ENCODE data around the gene CAPZB.

The CAPZB gene

GRCh38 chr1:19382222-19382621 lies 103.1 kb downstream of the CAPZB start:
- H3K27ac Mint-ChIP-seq = peak overlapping the region; percentile 28
- H3K27me3 Mint-ChIP-seq = no peaks in the 10 kb centered on the region
- no peak overlapping the region for H3K4me3 Mint-ChIP-seq
- no peaks in the 10 kb centered on the region for H3K9me3 Mint-ChIP-seq (ENCODE audit: low read depth)
- H3K36me3 Mint-ChIP-seq = peaks cover 7% of the 10 kb centered on the region
- peaks cover 24% of the 10 kb centered on the region for H3K4me1 Mint-ChIP-seq (ENCODE audit: low read depth)

DNA sequence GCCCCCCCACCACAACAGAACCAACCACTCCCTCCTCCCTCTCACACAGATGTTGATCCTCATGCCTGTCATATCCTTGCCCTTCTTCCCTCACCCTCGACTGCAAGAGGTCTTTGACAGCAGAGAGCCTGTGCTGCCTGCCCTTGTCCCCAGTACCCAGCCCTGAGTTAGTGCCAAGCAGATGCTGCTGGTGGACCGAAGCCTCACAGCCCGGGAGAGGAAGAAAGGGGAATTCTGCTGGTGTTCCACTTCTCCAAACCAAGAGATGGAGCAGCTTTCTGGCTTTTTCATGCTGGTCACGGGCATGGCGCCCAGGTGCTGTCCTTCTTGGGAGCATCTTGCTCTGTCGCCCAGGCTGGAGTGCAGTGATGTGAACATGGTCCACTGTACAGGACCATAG lies 104.1 kb downstream of the CAPZB start:
- H3K27ac Mint-ChIP-seq = no peak overlapping the region

GRCh38 chr1:19377812-19378718 lies 107.3 kb downstream of the CAPZB start:
- H3K27ac Mint-ChIP-seq = peak overlapping the region; percentile 77
- H3K9me3 Mint-ChIP-seq (ENCODE audit: low read depth) = no peaks in the 10 kb centered on the region
- H3K4me3 Mint-ChIP-seq = no peak overlapping the region
- H3K4me1 Mint-ChIP-seq (ENCODE audit: low read depth) = peaks cover 23% of the 10 kb centered on the region
- no peaks in the 10 kb centered on the region for H3K27me3 Mint-ChIP-seq
- peaks cover 5% of the 10 kb centered on the region for H3K36me3 Mint-ChIP-seq

More for the DNA sequence above, 104.1 kb downstream of the CAPZB start:
- Mint-ChIP-seq H3K36me3 (peaks cover 10% of the 10 kb centered on the region), H3K27me3 (no peaks in the 10 kb centered on the region), H3K4me3 (no peak overlapping the region), H3K4me1 (ENCODE audit: low read depth) (peaks cover 29% of the 10 kb centered on the region), H3K9me3 (ENCODE audit: low read depth) (no peaks in the 10 kb centered on the region)

GRCh38 chr1:19376428-19377372 lies 108.6 kb downstream of the CAPZB start:
- no peaks in the 10 kb centered on the region for H3K27me3 Mint-ChIP-seq
- peaks cover 32% of the 10 kb centered on the region for H3K4me1 Mint-ChIP-seq (ENCODE audit: low read depth)
- peaks cover 5% of the 10 kb centered on the region for H3K36me3 Mint-ChIP-seq
- H3K4me3 Mint-ChIP-seq = no peak overlapping the region
- peak overlapping the region; percentile 77 for H3K27ac Mint-ChIP-seq
- H3K9me3 Mint-ChIP-seq (ENCODE audit: low read depth) = no peaks in the 10 kb centered on the region

GRCh38 chr1:19375631-19376400 lies 109.5 kb downstream of the CAPZB start:
- Mint-ChIP-seq H3K27me3 (no peaks in the 10 kb centered on the region), H3K9me3 (ENCODE audit: low read depth) (no peaks in the 10 kb centered on the region), H3K36me3 (peaks cover 5% of the 10 kb centered on the region)

GRCh38 chr1:19374926-19375325 lies 110.4 kb downstream of the CAPZB start:
- Mint-ChIP-seq H3K4me1 (ENCODE audit: low read depth) (peaks cover 41% of the 10 kb centered on the region), H3K36me3 (peaks cover 5% of the 10 kb centered on the region), H3K27ac (no peak overlapping the region), H3K4me3 (no peak overlapping the region), H3K9me3 (ENCODE audit: low read depth) (no peaks in the 10 kb centered on the region), H3K27me3 (no peaks in the 10 kb centered on the region)

More at GRCh38 chr1:19375631-19376400, 109.5 kb downstream of the CAPZB start:
- Mint-ChIP-seq H3K4me1 (ENCODE audit: low read depth) (peaks cover 34% of the 10 kb centered on the region), H3K27ac (peak overlapping the region; percentile 64), H3K4me3 (no peak overlapping the region)

- no peaks in the 10 kb centered on the region for H3K27me3 Mint-ChIP-seq
Measured at GRCh38 chr1:19374083-19374801, 111.1 kb downstream of the CAPZB start.

DNA sequence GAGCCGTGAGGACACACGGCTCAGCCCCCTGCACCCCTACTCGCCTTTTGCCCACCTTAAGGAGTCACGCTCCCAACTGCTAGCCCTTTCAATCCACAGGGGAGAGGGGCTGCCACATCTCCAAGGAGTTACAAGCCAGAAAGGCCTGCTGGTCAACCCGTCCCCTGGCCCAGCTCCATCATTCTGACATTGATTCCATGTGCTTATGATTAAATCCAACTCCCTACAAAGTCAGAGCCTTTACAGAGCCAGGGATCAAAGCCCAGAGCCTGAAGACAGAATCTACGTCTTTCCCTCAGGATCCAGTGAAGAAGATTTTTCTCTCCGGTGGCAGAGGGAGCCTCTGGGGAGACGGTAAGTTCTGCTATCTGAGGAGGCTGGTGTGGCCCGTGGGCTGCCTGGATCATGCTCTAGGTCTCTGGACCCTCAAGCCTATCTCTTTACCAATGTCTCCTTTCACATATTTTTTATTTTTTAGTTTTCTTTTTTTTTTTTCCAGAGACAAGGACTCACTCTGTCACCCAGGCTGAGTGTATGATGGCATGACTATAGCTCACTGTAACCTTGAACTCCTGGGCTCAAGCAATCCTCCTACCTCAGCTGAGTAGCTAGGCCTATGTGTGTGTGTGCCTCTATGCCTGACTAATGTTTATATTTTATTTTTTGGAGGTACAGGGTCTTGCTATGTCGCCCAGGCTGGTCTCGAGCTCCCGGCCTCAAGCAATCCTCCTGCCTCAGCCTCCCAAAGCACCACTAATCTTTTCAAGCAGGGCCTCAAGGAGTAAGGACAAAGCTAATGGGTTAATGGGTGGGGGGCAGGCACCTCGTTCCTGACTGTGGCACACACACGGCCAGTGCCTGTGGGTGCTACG lies 111.9 kb downstream of the CAPZB start:
- Mint-ChIP-seq H3K4me3 (no peak overlapping the region), H3K4me1 (ENCODE audit: low read depth) (peaks cover 42% of the 10 kb centered on the region), H3K27me3 (no peaks in the 10 kb centered on the region), H3K27ac (peak overlapping the region; percentile 28), H3K9me3 (ENCODE audit: low read depth) (no peaks in the 10 kb centered on the region), H3K36me3 (peaks cover 5% of the 10 kb centered on the region)

More at GRCh38 chr1:19374083-19374801, 111.1 kb downstream of the CAPZB start:
- peaks cover 39% of the 10 kb centered on the region for H3K4me1 Mint-ChIP-seq (ENCODE audit: low read depth)
- no peaks in the 10 kb centered on the region for H3K9me3 Mint-ChIP-seq (ENCODE audit: low read depth)
- peaks cover 5% of the 10 kb centered on the region for H3K36me3 Mint-ChIP-seq
- H3K27ac Mint-ChIP-seq = peak overlapping the region; percentile 22
- no peak overlapping the region for H3K4me3 Mint-ChIP-seq

DNA sequence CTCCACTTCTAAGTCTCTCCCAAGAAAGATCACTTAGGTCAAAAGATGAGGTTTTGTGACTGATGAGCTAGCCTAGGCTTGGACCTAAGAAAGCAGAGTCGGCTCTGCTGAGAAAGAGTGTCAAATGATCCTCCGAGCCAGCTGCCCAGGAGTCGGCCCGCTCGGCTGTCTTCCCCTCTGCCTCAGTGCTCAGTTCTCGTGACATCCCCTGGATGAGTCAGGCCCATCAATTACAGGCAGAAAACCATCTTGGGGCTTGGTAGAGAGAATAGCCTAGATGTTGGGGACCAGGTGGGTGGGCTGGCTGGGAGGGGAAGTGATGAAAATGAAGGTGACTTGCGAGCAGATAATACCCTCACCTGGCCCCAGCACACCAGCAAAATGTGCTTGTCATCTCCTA lies 112.7 kb downstream of the CAPZB start:
- H3K9me3 Mint-ChIP-seq (ENCODE audit: low read depth) = no peaks in the 10 kb centered on the region
- H3K27ac Mint-ChIP-seq = peak overlapping the region; percentile 64

GRCh38 chr1:19372136-19372514 lies 113.2 kb downstream of the CAPZB start:
- Mint-ChIP-seq H3K9me3 (ENCODE audit: low read depth) (no peaks in the 10 kb centered on the region), H3K36me3 (peaks cover 3% of the 10 kb centered on the region), H3K27me3 (no peaks in the 10 kb centered on the region), H3K27ac (peak overlapping the region; percentile 64), H3K4me3 (no peak overlapping the region), H3K4me1 (ENCODE audit: low read depth) (peaks cover 41% of the 10 kb centered on the region)

More for the DNA sequence above, 112.7 kb downstream of the CAPZB start:
- no peak overlapping the region for H3K4me3 Mint-ChIP-seq
- peaks cover 41% of the 10 kb centered on the region for H3K4me1 Mint-ChIP-seq (ENCODE audit: low read depth)
- no peaks in the 10 kb centered on the region for H3K27me3 Mint-ChIP-seq
- H3K36me3 Mint-ChIP-seq = peaks cover 5% of the 10 kb centered on the region

DNA sequence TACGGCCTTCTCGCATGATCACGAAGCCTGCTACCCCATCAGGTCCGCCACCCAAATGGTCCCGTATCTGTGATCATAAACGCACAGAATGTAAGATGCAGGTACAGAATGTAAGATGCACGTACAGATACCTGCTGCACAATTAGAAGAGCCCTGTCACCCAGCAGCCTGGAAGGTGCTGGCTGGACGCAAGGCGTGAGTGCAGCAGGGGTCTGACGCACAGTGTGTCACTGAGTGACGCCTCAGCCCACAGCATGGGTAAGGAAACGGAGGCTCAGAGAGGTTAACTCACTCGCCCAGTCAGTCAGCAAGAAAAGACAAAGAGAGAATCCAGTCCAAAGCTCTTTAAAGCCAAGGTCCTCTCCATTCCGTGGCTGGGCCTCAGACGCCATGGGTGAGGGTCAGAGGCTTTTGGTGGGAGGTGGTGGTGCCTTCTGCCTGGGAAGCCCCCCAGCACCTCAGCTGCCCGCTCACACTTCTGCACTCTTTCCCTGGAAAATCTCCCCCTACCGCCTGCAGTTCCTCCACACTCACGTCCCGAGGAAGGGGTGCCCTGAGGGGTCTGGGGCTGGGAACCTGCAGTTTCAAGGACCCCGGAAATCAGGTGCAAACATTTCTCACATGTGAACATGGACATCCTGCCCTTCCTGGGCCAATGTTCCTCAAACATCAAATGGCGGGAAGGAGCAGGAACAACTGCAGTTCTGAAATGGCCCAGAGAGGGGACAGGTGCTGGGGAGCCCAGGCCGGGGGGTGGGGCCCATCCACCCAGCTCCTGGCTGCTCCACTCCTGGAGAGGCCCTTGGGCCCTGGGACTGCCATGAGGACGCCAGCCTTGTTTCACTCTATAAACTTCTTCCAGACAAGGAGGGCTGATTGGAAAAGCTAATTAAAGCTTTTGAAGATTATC lies 113.9 kb downstream of the CAPZB start:
- Mint-ChIP-seq H3K4me1 (ENCODE audit: low read depth) (peaks cover 43% of the 10 kb centered on the region), H3K27me3 (no peaks in the 10 kb centered on the region), H3K27ac (peak overlapping the region; percentile 41), H3K4me3 (no peak overlapping the region), H3K9me3 (ENCODE audit: low read depth) (no peaks in the 10 kb centered on the region), H3K36me3 (no peaks in the 10 kb centered on the region)

DNA sequence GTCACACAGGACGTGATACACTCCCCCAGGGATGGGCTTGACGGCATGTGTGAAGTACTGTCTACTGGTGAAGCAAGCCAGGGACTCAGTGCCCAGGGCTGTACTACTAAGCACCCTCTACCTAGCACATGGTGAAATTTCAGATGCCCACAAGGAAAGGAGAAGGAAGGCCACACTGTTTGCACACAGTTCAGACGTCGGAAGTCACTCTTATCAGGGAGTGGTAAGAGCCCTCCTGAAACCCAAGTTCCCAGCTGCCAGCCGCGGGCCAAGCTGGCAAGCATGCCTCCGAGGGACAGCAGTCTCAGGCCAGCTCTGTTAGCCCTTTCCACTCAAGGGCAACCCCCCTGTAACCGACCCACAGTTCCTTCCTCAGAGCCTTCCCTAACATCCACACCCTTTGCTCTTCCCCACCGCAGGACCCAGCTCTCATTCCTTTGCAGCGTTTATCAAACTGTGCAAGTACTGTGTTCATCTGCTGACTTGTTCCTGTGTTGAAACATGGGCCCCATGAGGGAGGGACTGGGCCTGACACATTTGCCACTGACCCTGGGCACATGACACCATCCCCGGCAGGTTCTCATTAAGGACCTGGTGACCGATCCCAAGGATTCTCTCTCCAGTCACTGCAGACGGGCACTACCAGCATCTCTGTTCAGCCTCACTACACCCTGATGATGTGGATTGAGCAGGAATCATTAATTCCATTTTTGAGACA lies 114.7 kb downstream of the CAPZB start:
- Mint-ChIP-seq H3K27ac (peak overlapping the region; percentile 59), H3K9me3 (ENCODE audit: low read depth) (no peaks in the 10 kb centered on the region), H3K36me3 (no peaks in the 10 kb centered on the region), H3K27me3 (no peaks in the 10 kb centered on the region), H3K4me1 (ENCODE audit: low read depth) (peaks cover 42% of the 10 kb centered on the region), H3K4me3 (no peak overlapping the region)

Measured in activated naive CD8-positive, alpha-beta T cell (primary cell).